LoVo (cell line): ENCODE data around the gene FBXO42.
A peak's percentile ranks its signal among the peaks of the same experiment; 100 is the strongest.

Source experiments
- DNase-seq: peaks from one replicate; pipeline ENCODE4 v3.0.0-alpha.2; 2016; ENCODE audit warnings: low spot score

FBXO42 gene

GRCh38 chr1:16351994-16352841, at the start of gene FBXO42:
TSS of gene FBXO42 (minus strand) at chr1:16352480. CDS start at chr1:16315418, 37,062 bp downstream.
- DNase-seq, result peak; percentile 92

GRCh38 chr1:16398371-16398953, 46.2 kb upstream of the FBXO42 start:
- DNase-seq, result no peak

GRCh38 chr1:16397120-16397519, 44.8 kb upstream of the FBXO42 start:
- DNase-seq, result no peak

- DNase-seq, result no peak
Measured at GRCh38 chr1:16396591-16396990, 44.3 kb upstream of the FBXO42 start.

GRCh38 chr1:16394977-16395376, 42.7 kb upstream of the FBXO42 start:
- DNase-seq, result no peak

- DNase-seq, result no peak
Measured at GRCh38 chr1:16393570-16394521, 41.6 kb upstream of the FBXO42 start.

- no peak for DNase-seq
Measured at GRCh38 chr1:16392740-16393569, 40.7 kb upstream of the FBXO42 start.

- no peak for DNase-seq
Measured at GRCh38 chr1:16391411-16391810, 39.1 kb upstream of the FBXO42 start.

GRCh38 chr1:16387201-16388188, 35.2 kb upstream of the FBXO42 start:
- DNase-seq, result no peak

- DNase-seq, result peak; percentile 8
Measured at GRCh38 chr1:16386454-16387113, 34.3 kb upstream of the FBXO42 start.

- DNase-seq, result no peak
Measured at GRCh38 chr1:16385659-16386453, 33.6 kb upstream of the FBXO42 start.

GRCh38 chr1:16383888-16384287, 31.6 kb upstream of the FBXO42 start:
- peak; percentile 12 for DNase-seq

GRCh38 chr1:16380868-16381267, 28.6 kb upstream of the FBXO42 start:
- DNase-seq, result no peak

GRCh38 chr1:16378443-16378842, 26.2 kb upstream of the FBXO42 start:
- DNase-seq, result no peak

- DNase-seq, result no peak
Measured at GRCh38 chr1:16376971-16377370, 24.7 kb upstream of the FBXO42 start.

- no peak for DNase-seq
Measured at GRCh38 chr1:16375521-16376340, 23.5 kb upstream of the FBXO42 start.

GRCh38 chr1:16374266-16374665, 22.0 kb upstream of the FBXO42 start:
- DNase-seq, result no peak
